ENCODE measurements around the gene PRSS58.

The PRSS58 gene, protein sequence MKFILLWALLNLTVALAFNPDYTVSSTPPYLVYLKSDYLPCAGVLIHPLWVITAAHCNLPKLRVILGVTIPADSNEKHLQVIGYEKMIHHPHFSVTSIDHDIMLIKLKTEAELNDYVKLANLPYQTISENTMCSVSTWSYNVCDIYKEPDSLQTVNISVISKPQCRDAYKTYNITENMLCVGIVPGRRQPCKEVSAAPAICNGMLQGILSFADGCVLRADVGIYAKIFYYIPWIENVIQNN

GRCh38 chr7:142257958-142258357, at the start of gene PRSS58:
PRSS58 (minus strand) TSS chr7:142258058; CDS start chr7:142257707, 351 bp downstream.
- DNase-seq (ENCODE audit: low spot score): no peak

- no peak for DNase-seq (ENCODE audit: low spot score)
Measured at GRCh38 chr7:142307246-142307900, 49.5 kb upstream of the PRSS58 start.

GRCh38 chr7:142303650-142304049, 45.8 kb upstream of the PRSS58 start:
- DNase-seq (ENCODE audit: low spot score): peak; percentile 21

GRCh38 chr7:142301923-142302550, 44.2 kb upstream of the PRSS58 start:
- DNase-seq (ENCODE audit: low spot score): peak; percentile 37

DNA sequence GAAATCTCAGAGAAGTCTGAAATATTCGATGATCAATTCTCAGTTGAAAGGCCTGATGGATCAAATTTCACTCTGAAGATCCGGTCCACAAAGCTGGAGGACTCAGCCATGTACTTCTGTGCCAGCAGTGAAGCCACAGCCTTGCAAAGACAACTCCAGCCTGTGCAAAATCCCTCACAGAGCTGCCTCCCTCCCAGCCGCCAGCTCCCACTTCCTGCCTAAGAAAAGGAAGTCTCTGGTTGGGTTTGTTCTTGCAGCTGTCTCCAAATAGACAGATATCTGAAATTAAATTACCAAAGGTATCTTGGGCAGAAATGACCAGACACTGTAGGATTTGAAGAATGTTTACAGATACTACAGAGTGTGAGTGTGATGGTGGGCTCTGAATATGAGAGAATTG, 43.4 kb upstream of the PRSS58 start:
- no peak for DNase-seq (ENCODE audit: low spot score)

GRCh38 chr7:142300689-142301088, 42.8 kb upstream of the PRSS58 start:
- DNase-seq (ENCODE audit: low spot score): peak; percentile 17

DNA sequence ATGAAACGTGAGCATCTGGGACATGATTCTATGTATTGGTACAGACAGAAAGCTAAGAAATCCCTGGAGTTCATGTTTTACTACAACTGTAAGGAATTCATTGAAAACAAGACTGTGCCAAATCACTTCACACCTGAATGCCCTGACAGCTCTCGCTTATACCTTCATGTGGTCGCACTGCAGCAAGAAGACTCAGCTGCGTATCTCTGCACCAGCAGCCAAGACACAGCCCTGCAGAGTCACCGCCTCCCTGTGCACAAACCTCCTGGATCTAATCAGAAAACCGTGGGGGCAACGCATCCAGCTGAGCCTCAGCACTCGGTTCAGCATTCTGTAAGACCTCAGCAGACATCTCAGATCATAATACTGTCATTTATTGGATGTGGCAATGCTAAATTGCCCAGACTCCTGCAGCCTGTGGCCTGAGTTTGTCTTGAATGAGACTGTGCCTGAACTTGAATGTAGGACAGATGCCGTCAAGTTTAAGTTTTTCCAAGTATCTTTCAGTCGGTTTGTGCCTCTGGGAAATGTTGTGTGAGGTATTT, 41.5 kb upstream of the PRSS58 start:
- no peak for DNase-seq (ENCODE audit: low spot score)

DNA sequence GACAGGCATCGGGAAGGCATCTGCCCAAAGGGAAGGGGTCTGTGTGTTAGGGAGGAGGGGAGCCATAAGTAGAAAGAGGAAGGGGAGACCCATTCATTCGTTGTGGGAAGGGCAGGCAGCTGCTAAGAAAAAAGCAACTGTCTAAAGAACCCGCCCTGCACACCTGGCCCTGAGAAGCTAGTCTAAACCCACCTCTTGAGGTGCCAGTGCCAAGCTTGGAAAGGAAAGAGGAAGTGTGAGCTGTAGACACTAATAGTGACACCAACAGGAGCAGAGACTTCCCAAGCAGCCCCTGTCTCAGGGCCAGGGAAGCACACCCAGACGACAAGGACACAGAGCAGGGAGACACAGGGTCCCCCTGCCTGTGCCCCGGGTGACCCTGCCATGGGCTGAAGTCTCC, 40.8 kb upstream of the PRSS58 start:
- peak; percentile 18 for DNase-seq (ENCODE audit: low spot score)

DNA sequence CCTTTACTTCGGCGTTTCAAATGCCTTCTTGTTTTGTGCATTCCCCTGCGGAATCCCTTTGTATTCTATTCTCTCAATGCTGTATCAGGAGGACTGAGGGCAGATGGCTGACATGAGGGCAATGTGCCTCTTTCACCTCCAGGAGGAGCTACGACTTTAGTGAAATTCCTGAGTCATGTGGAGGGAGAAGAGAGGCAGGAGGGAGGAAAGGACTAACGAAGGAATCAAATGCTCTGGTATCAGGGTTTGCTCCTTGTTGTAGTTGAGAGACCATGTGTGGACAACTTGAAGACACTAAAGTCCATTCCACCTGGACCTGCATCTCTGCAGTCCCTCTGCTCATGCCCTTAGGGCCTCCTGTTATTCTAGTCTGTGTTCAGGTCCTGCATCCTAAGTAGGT, 40.2 kb upstream of the PRSS58 start:
- DNase-seq (ENCODE audit: low spot score): no peak

- DNase-seq (ENCODE audit: low spot score): no peak
Measured at GRCh38 chr7:142280263-142280662, 22.4 kb upstream of the PRSS58 start.

DNA sequence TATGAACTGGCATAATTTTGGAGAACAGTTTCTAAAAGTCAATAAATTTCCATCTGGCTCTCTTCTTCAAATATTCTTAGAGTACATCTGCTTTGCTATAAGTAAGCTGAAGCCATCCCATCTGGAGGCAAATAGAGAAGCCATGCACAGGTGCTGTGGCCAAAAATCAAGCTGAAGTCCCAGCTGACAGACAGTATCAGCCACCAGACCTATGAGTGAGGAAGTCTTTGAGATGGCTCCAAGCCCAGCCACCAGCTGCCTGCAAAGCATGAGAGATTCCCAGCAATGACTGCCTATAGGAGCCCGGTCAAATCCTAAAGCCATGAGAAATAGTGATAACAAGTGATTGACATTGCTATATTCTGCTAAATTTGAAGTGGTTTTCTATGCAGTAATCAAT, 21.7 kb upstream of the PRSS58 start:
- DNase-seq (ENCODE audit: low spot score): no peak

GRCh38 chr7:142275028-142275427, 17.2 kb upstream of the PRSS58 start:
- DNase-seq (ENCODE audit: low spot score): no peak

- DNase-seq (ENCODE audit: low spot score): no peak
Measured at GRCh38 chr7:142272841-142273240, 15.0 kb upstream of the PRSS58 start.

GRCh38 chr7:142263598-142264380, 5.9 kb upstream of the PRSS58 start:
- DNase-seq (ENCODE audit: low spot score): no peak

GRCh38 chr7:142250705-142251104, 7.2 kb downstream of the PRSS58 start:
- DNase-seq (ENCODE audit: low spot score): no peak

DNA sequence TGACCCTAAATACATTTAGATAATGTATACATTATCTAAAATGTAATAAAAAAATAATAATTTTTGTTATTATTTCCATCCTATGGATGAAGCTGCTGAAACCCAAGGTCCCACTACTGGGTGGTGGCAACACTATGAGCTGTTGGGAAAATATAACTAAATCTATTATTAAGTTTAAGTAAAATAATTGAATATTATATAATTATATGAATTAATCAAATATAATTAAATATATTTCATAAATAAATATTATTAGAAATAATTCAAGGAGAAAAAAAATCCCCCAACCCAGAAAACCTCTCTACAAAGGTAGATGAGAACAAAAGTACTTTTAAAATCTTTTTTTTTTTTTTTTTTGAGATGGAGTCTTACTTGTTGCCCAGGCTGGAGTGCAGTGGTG, 7.9 kb downstream of the PRSS58 start:
- DNase-seq (ENCODE audit: low spot score): no peak

GRCh38 chr7:142248166-142249160, 9.4 kb downstream of the PRSS58 start:
- no peak for DNase-seq (ENCODE audit: low spot score)

DNA sequence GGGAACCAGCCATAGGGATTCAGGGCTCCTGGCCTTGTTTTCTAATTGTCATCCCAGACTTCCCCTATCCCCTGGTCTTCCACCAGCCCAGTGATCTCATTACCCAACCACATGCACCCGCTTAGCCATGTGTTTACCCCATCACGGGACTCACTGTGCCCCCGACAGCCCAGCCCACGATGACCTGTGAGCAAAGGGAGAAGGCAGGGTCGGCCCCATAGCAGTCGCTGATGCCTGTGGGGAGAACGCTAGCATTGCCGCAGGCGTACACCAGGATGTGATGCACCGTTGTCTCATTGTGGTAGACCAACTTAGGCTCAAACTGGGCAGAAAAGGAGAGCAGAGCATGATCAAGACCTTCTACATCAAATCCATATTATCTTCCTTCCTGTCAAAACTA, 14.0 kb downstream of the PRSS58 start:
- no peak for DNase-seq (ENCODE audit: low spot score)

DNA sequence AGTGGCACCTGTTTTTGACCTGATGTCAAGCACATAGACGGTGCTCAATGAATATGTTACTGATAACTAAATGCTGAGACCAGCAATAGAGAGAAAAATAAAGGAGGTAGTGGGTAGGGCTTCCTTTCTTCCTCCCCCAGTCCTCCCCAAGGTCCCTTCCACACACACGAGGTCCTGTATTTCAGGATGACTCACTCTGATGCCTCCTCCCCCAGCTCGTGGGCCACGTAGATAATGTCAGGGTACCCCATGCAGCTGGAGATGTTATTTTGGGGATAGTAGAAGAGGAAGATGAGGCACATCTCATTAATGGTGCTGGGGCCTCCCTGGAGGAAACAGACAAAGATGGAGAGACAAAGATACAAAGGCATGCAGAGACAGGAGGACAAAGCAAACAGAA, 17.3 kb downstream of the PRSS58 start:
- DNase-seq (ENCODE audit: low spot score): no peak

DNA sequence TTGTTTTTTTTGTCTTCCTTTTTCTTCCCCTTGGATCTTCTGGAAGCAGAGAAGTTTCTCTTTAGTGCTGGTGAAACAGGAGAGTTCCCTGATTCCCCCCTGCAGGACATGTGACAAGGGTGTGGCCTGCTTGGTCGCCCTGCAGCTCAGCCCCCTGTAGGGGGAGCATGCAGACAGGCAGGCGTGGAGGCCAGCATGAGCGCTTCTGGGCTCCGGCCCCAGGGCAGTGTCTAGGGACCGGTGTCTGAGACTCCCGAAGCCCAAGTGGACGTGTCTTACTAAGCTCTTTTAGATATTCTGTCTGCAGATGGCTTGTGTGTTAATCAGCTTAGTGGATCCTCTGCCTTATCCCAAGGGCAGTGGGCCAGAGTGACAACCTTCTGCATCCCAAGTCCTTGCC, 26.1 kb downstream of the PRSS58 start:
- DNase-seq (ENCODE audit: low spot score): no peak

- no peak for DNase-seq (ENCODE audit: low spot score)
Measured at GRCh38 chr7:142228537-142229104, 29.2 kb downstream of the PRSS58 start.
